SK-N-MC (cell line): Measurements from ENCODE around the gene EPSTI1.

Experiments used
- DNase-seq: peaks from one replicate; pipeline ENCODE4 v3.0.0-alpha.2; 2011; ENCODE audit warnings: low read depth, low spot score
- H3K27ac ChIP-seq: fragments of 200-600 bp; sonication (generic); 2 replicates; pipeline ENCODE4 v1.5.1; 2016; ENCODE audit warnings: mixed run types
- H3K36me3 ChIP-seq: fragments of 200-600 bp; sonication (generic); 2 replicates; pipeline ENCODE4 v1.6.1; 2017; ENCODE audit warnings: antibody characterized with exemption, low read length, mixed read lengths; ENCODE audit not compliant: insufficient read depth
- H3K4me3 ChIP-seq: fragments of 200-600 bp; sonication (generic); 2 replicates; pipeline ENCODE4 v1.5.1; 2016
- H3K9ac ChIP-seq: fragments of 200-600 bp; sonication (generic); 2 replicates; pipeline ENCODE4 v1.8.0; 2017; ENCODE audit warnings: mixed run types, mixed read lengths; ENCODE audit not compliant: insufficient read length
- H3K9me3 ChIP-seq: fragments of 200-600 bp; sonication (generic); 2 replicates; pipeline ENCODE4 v1.6.1; 2017; ENCODE audit warnings: low read depth, mild to moderate bottlenecking, antibody characterized with exemption, low read length, moderate library complexity, mixed read lengths
- EZH2 ChIP-seq: fragments of 200-600 bp; sonication (generic); IDR thresholded peaks from one replicate; pipeline ENCODE4 v1.6.1; 2017; ENCODE audit warnings: antibody characterized with exemption
- FOXP2 ChIP-seq: optimal IDR thresholded peaks from 2 replicates; pipeline ENCODE3; 2011; ENCODE audit warnings: mild to moderate bottlenecking, moderate library complexity; ENCODE audit not compliant: insufficient read depth; ENCODE audit errors: extremely low read length, control extremely low read depth
- POLR2AphosphoS5 ChIP-seq: IDR thresholded peaks from 2 replicates; pipeline ENCODE4 v1.6.1; 2012; ENCODE audit warnings: mild to moderate bottlenecking, low read depth, low read length, borderline replicate concordance

Gene EPSTI1

DNA sequence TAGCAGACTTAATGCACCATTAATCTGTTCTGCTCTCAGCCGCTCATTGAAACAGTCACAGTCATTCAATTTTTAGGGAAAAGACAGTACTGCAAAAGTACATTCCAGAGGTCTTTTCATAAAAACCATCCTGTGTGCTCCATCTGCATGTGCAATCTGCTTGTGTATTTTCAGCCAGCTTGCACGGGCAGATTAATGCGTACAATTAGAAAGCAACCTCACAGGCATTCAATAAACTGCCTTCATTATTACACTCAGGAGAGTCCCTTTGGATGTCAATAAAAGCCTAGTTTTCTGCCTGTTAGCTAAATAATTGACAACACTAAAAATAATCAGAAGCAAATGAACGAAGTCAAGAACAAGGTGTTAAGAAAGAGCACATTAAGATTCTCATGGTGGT is 41.9 kb downstream of the EPSTI1 start:
- no peak overlapping the region for H3K9ac ChIP-seq
- H3K27ac ChIP-seq = no peak overlapping the region
- H3K9me3 ChIP-seq = no peaks in the 10 kb centered on the region
- DNase-seq = no peak
- no peaks in the 10 kb centered on the region for H3K36me3 ChIP-seq
- H3K4me3 ChIP-seq = no peak overlapping the region
- TF ChIP-seq POLR2AphosphoS5 = no peak
- no peak for TF ChIP-seq EZH2
- TF ChIP-seq FOXP2 = no peak

DNA sequence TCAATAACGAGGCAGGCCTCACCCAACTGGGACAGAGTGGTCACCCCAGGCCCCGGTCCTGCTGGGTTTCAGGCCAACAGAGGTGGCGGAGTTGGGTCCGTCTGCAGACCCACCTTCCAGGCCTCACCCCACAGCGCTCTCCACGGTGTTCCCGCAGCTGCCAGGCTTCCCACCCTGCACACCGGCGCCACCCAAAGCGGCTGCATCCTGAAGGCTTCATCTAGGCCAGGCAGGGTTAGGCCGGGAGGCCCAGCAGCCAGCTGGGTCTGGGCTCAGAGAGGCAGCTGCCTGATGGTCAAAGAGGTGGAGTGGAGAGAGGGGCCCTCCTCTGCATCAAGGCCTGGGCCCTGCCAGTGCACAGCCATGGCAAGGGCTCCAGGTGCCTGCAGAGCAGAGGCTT is 44.1 kb downstream of the EPSTI1 start:
- no peak for TF ChIP-seq FOXP2
- TF ChIP-seq POLR2AphosphoS5 = no peak
- TF ChIP-seq EZH2 = no peak
- no peak for DNase-seq
- no peak overlapping the region for H3K9ac ChIP-seq
- H3K27ac ChIP-seq = no peak overlapping the region
- no peaks in the 10 kb centered on the region for H3K36me3 ChIP-seq
- no peak overlapping the region for H3K4me3 ChIP-seq
- no peaks in the 10 kb centered on the region for H3K9me3 ChIP-seq

DNA sequence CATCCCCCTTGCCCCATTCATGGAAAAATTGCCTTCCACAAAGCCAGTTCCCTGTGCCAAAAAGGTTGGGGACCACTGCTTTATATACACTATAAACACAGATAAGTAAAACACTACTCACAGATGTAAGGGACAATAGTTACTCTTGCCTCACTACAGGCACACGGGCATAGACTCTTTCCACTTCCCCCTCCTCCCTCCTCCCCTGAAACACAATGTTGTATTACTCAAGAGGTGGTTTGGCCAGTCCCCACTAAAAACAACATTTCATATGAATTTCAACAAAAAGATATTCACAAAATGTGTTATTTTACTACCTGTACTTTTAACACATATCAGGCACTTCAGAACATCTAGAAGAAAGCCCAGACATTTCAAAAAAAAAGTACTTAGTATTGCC is 45.1 kb downstream of the EPSTI1 start:
- Histone ChIP-seq H3K9ac (no peak overlapping the region), H3K27ac (no peak overlapping the region), H3K9me3 (no peaks in the 10 kb centered on the region), H3K4me3 (no peak overlapping the region), H3K36me3 (no peaks in the 10 kb centered on the region)
- TF ChIP-seq EZH2 (no peak), POLR2AphosphoS5 (no peak), FOXP2 (no peak)
- DNase-seq = no peak

DNA sequence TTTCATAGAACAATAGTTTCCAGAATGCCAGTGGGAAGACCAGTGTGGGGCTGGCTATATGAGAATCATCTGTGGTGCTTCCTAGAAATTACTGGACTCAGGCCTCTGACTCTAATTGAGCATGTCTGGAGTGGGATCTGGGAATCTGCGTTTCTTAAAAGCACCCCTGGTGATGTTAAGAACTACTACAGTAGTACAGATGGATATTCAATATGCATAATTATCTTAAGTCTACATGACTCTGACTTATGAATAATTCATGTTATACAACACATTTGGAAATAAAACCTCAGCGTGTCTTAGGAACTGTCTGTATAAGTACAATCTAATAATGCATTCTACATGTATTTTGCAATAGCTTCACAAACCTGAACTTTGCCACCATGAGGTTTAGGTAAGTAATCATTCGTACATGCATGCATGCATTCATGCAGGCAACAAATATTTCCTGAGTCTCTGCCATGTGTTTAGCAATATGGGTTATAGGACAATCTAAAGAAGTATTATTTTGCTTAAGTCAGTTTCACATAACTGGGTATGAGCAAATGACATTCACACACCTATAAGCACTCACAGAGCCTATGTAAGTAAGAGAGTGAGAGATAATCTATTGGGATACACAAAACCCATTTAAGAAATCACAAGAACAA is 62.0 kb downstream of the EPSTI1 start:
- no peaks in the 10 kb centered on the region for H3K36me3 ChIP-seq
- H3K9ac ChIP-seq = no peak overlapping the region
- no peak overlapping the region for H3K27ac ChIP-seq
- TF ChIP-seq EZH2 (no peak), POLR2AphosphoS5 (no peak), FOXP2 (no peak)
- H3K4me3 ChIP-seq = peak overlapping the region; percentile 48
- H3K9me3 ChIP-seq = no peaks in the 10 kb centered on the region
- DNase-seq = peak; percentile 45

DNA sequence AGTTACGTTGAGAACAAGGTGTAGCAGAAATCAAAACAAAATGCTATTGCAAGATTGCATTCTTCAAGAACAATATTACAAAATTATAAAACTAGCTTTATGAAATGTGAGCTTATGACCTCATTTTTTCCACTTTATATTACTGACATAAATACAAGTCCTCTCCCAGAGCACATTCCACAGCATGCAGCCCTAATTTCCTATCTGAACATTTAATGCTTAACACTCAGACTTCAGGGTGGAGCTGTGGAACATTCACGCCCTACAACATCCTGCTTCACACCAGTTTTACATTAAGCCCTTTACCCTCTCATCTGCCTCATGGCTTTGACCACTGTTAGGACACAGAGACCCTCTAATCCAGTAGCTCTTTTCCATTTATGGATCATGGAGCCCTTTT is 65.5 kb downstream of the EPSTI1 start:
- Histone ChIP-seq H3K9ac (no peak overlapping the region), H3K36me3 (no peaks in the 10 kb centered on the region), H3K27ac (no peak overlapping the region), H3K9me3 (no peaks in the 10 kb centered on the region), H3K4me3 (no peak overlapping the region)
- TF ChIP-seq FOXP2 = no peak
- TF ChIP-seq POLR2AphosphoS5 = no peak
- no peak for TF ChIP-seq EZH2
- no peak for DNase-seq

DNA sequence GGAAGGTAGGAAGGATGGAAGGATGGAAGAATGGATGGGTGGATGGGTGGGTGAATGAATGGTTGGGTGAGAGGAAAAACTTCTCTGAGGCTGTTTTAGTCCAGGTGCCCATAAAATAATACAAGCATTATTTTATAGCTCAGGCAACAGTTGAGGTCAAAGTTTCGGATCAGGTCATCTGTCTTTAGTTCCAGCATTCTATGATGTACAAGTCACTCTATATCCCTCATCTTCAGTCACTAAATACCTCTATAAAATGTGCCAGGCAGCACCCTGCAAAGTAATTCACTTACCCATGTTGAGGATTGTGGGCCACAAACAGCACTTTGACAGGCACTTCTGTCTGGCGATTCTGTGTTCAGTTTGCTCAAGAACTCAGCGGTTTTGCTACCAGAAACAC is 66.0 kb downstream of the EPSTI1 start:
- TF ChIP-seq POLR2AphosphoS5 (no peak), FOXP2 (no peak), EZH2 (no peak)
- H3K9ac ChIP-seq = no peak overlapping the region
- no peak overlapping the region for H3K27ac ChIP-seq

DNA sequence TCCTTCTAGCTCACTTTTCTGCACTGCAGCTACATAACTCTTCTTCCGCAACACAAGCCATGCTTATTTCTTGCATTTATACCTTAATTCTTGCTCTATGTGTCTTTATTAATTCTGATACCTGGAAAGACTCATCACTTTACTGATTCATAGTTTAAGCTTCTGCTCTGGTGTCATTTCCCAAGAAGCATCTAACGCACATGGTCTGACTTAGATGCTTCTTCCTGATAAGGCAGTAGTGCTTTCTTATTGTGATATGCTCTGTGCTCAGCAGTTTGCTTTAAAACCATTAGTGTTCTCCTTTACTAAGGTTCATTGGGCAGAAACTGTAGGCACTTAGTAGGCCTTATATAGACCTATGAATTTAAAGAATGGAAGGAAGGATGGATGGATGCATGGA is 66.4 kb downstream of the EPSTI1 start:
- Histone ChIP-seq H3K27ac (no peak overlapping the region), H3K36me3 (no peaks in the 10 kb centered on the region), H3K9ac (no peak overlapping the region), H3K4me3 (no peak overlapping the region), H3K9me3 (no peaks in the 10 kb centered on the region)
- TF ChIP-seq EZH2 (no peak), FOXP2 (no peak)
- DNase-seq = no peak

More for the DNA sequence above, 66.0 kb downstream of the EPSTI1 start:
- Histone ChIP-seq H3K4me3 (no peak overlapping the region), H3K36me3 (no peaks in the 10 kb centered on the region), H3K9me3 (no peaks in the 10 kb centered on the region)
- DNase-seq = no peak

DNA sequence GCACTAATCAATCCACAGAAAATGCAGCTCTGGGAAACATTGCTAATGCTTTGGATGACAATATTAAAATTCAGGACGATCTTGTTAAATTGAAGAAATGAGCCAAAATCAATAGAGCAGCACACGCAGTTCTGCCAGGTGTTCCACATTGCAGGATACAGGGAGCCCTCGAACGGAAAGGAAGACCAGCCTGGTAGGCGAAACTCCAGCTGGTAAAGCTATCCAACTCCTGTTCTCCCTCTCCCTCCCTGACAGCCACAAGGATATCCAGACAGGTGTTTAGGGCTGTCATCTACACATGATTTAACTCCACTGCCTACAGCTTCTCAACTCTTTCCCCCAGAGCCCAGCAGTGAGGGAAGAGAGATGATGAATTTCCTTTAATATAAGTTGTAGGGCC is 67.7 kb downstream of the EPSTI1 start:
- H3K9ac ChIP-seq = no peak overlapping the region
- H3K4me3 ChIP-seq = no peak overlapping the region
- no peaks in the 10 kb centered on the region for H3K9me3 ChIP-seq
- TF ChIP-seq POLR2AphosphoS5 (no peak), FOXP2 (no peak), EZH2 (no peak)
- DNase-seq = no peak
- no peak overlapping the region for H3K27ac ChIP-seq
- no peaks in the 10 kb centered on the region for H3K36me3 ChIP-seq

DNA sequence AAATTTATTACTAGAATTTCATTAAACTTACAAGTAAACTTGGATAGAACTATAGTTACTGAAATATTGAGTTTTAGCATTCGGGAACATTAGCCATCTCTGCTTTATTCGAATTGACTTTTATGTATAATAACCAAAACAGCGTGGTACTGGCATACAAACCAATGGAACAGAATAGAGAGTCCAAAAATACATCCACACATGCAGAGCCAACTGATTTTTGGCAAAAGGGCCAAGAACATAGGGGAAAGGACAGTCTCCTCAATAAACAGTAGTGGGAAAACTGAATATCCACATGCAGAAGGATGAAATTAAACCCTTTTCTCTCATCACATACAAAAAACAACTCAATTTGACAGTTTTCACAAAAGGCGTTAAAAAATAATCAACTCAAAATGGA is 84.3 kb downstream of the EPSTI1 start:
- TF ChIP-seq EZH2 (no peak), FOXP2 (no peak), POLR2AphosphoS5 (no peak)
- Histone ChIP-seq H3K36me3 (no peaks in the 10 kb centered on the region), H3K9ac (no peak overlapping the region), H3K27ac (no peak overlapping the region), H3K9me3 (no peaks in the 10 kb centered on the region), H3K4me3 (no peak overlapping the region)
- no peak for DNase-seq

DNA sequence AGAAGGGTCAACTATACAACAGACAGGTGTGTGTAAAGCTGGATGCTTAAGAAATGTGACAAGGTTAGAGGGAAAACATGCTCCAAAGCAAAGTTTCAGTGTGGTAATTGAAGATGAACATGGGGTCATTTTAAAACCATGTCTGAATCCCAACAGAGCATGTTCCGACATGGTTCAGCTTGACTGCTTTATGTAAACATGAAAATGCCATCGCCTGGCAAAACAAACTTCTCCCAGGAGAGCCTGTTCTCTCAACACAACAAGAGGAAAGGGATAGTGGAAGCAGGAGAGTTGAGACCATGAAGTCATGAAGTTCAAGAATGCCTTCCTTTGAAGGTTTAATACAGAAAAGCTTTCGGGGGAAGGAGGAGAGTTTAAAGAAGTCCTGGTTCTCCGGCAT is 85.8 kb downstream of the EPSTI1 start:
- Histone ChIP-seq H3K9ac (no peak overlapping the region), H3K4me3 (no peak overlapping the region), H3K9me3 (no peaks in the 10 kb centered on the region), H3K36me3 (no peaks in the 10 kb centered on the region), H3K27ac (no peak overlapping the region)
- no peak for TF ChIP-seq FOXP2
- TF ChIP-seq EZH2 = no peak
- TF ChIP-seq POLR2AphosphoS5 = no peak
- DNase-seq = no peak
